NCI-H524 (cell line): ENCODE measurements around the gene MYRFL.
"Not testable (repeated sequence)": the region's sequence is repeated elsewhere in the genome, so short reads cannot be mapped to it uniquely, and the experiment has no call there.

Experiments
- DNase-seq, 2 experiments: peaks; one replicate each; lab custom pipeline; 2025; lab: John Stamatoyannopoulos, UW

MYRFL gene

GRCh38 chr12:69843608-69844007 lies 18.6 kb downstream of the MYRFL start:
- DNase-seq = peak in 1 of 2 experiments; percentile 36

GRCh38 chr12:69844416-69844815 lies 19.4 kb downstream of the MYRFL start:
- peak; percentile 86 to 95 for DNase-seq

GRCh38 chr12:69844836-69845235 lies 19.8 kb downstream of the MYRFL start:
- peak in 1 of 2 experiments; percentile 59 for DNase-seq

GRCh38 chr12:69846976-69847375 lies 21.9 kb downstream of the MYRFL start:
- no peak for DNase-seq

GRCh38 chr12:69851976-69852375 lies 26.9 kb downstream of the MYRFL start:
- DNase-seq = no peak

GRCh38 chr12:69853176-69853961 lies 28.3 kb downstream of the MYRFL start:
- DNase-seq = not testable (repeated sequence)

GRCh38 chr12:69866698-69867097 lies 41.7 kb downstream of the MYRFL start:
- no peak for DNase-seq

GRCh38 chr12:69868695-69869094 lies 43.7 kb downstream of the MYRFL start:
- no peak for DNase-seq

GRCh38 chr12:69872804-69873203 lies 47.8 kb downstream of the MYRFL start:
- no peak for DNase-seq

GRCh38 chr12:69873429-69873828 lies 48.4 kb downstream of the MYRFL start:
- no peak for DNase-seq

- no peak for DNase-seq
Observed at GRCh38 chr12:69874606-69875005, 49.6 kb downstream of the MYRFL start.

GRCh38 chr12:69875416-69875935 lies 50.4 kb downstream of the MYRFL start:
- DNase-seq = no peak

- DNase-seq = peak; percentile 33 to 69
Observed at GRCh38 chr12:69879007-69879960, 54.3 kb downstream of the MYRFL start.

GRCh38 chr12:69880571-69880970 lies 55.5 kb downstream of the MYRFL start:
- peak in 1 of 2 experiments; percentile 4 for DNase-seq

- DNase-seq = peak; percentile 67 to 89
Observed at GRCh38 chr12:69881771-69882170, 56.7 kb downstream of the MYRFL start.

- DNase-seq = no peak
Observed at GRCh38 chr12:69884386-69884785, 59.4 kb downstream of the MYRFL start.

GRCh38 chr12:69885658-69886057 lies 60.6 kb downstream of the MYRFL start:
- no peak for DNase-seq

- DNase-seq = peak; percentile 91 to 94
Observed at GRCh38 chr12:69886109-69886508, 61.1 kb downstream of the MYRFL start.

GRCh38 chr12:69886715-69887114 lies 61.7 kb downstream of the MYRFL start:
- DNase-seq = peak in 1 of 2 experiments; percentile 42

- DNase-seq = peak; percentile 16 to 62
Observed at GRCh38 chr12:69888901-69889300, 63.9 kb downstream of the MYRFL start.

- DNase-seq = no peak
Observed at GRCh38 chr12:69894800-69895383, 69.9 kb downstream of the MYRFL start.
